HEK293T (cell line): Measurements from ENCODE around the gene EBLN2.

ENCODE experiments used
- BHLHE40 ChIP-seq: fragments of 450-650 bp; IDR thresholded peaks from 2 replicates; pipeline ENCODE4 v1.6.1; 2016; ENCODE audit warnings: mild to moderate bottlenecking, moderate library complexity, borderline replicate concordance
- FOXM1 ChIP-seq: fragments of 450-650 bp; IDR thresholded peaks from 2 replicates; pipeline ENCODE4 v1.6.1; 2017; ENCODE audit warnings: mild to moderate bottlenecking, borderline replicate concordance
- L3MBTL2 ChIP-seq: fragments of 450-650 bp; conservative IDR thresholded peaks from 2 replicates; pipeline ENCODE4 v1.6.1; 2016; ENCODE audit warnings: mild to moderate bottlenecking
- NFRKB ChIP-seq: fragments of 450-650 bp; IDR thresholded peaks from 2 replicates; pipeline ENCODE4 v1.6.1; 2016; ENCODE audit warnings: mild to moderate bottlenecking, moderate library complexity
- SP1 ChIP-seq: fragments of 450-650 bp; IDR thresholded peaks from 2 replicates; pipeline ENCODE4 v1.6.1; 2017
- SUZ12 ChIP-seq: fragments of 450-650 bp; IDR thresholded peaks from 2 replicates; pipeline ENCODE4 v1.6.1; 2016; ENCODE audit warnings: mild to moderate bottlenecking
- TARDBP ChIP-seq: fragments of 450-650 bp; IDR thresholded peaks from 2 replicates; pipeline ENCODE4 v1.6.1; 2016

DNA sequence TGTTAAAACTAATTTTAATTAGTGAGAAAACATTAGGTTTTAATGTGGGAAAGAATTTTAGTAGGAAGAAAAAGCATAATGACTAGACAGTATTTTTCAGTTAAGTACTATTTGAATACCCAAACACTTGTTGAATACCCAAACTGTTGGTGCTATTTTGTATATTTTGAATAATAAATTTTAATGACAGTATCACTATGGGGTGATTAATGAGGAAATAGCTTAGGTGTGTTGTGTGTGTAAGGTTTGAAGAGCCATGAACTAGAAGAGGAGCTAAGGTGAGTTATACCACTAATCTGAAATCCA is 4.7 kb upstream of the EBLN2 start:
- TF ChIP-seq TARDBP (no peak), SP1 (no peak), SUZ12 (no peak), FOXM1 (no peak), L3MBTL2 (no peak), BHLHE40 (no peak), NFRKB (no peak)
